D721Med (cell line): ENCODE measurements around the gene ANKRD44.

Source experiments
- DNase-seq: peaks from one replicate; pipeline ENCODE4 v3.0.0; 2011; ENCODE audit warnings: low spot score; ENCODE audit not compliant: insufficient read length
- FAIRE-seq: peaks from 2 replicates; lab custom pipeline; 2011; peaks lifted over from hg19 to GRCh38; lab: Jason Lieb, UNC
- TF ChIP-seq, protein P1 (sequence below): IDR thresholded peaks from 2 replicates; pipeline ENCODE4 v1.5.1; 2012; ENCODE audit warnings: mild to moderate bottlenecking, control low read depth; ENCODE audit not compliant: insufficient read depth; ENCODE audit errors: missing control alignments

Gene ANKRD44

DNA sequence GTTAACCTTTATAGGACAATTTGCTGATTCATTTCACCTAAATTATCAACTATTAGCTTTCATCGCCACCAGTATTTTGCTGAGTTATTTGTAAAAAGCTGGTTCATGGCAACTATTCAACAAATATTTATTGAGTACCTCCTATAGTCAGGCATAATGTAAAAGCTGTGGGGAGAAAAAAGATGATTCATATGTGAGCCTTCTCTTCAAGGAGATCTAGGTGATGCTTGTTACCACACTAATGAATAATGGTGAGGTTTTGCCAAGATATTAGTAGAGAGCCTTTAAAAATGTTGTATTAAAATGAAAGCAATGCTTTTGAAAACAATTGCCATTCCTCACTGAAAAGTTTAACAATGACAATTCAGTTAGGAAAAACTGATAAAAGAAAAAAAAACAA, 187.8 kb downstream of the ANKRD44 start:
- TF ChIP-seq, protein P1, sequence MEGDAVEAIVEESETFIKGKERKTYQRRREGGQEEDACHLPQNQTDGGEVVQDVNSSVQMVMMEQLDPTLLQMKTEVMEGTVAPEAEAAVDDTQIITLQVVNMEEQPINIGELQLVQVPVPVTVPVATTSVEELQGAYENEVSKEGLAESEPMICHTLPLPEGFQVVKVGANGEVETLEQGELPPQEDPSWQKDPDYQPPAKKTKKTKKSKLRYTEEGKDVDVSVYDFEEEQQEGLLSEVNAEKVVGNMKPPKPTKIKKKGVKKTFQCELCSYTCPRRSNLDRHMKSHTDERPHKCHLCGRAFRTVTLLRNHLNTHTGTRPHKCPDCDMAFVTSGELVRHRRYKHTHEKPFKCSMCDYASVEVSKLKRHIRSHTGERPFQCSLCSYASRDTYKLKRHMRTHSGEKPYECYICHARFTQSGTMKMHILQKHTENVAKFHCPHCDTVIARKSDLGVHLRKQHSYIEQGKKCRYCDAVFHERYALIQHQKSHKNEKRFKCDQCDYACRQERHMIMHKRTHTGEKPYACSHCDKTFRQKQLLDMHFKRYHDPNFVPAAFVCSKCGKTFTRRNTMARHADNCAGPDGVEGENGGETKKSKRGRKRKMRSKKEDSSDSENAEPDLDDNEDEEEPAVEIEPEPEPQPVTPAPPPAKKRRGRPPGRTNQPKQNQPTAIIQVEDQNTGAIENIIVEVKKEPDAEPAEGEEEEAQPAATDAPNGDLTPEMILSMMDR = no peak

DNA sequence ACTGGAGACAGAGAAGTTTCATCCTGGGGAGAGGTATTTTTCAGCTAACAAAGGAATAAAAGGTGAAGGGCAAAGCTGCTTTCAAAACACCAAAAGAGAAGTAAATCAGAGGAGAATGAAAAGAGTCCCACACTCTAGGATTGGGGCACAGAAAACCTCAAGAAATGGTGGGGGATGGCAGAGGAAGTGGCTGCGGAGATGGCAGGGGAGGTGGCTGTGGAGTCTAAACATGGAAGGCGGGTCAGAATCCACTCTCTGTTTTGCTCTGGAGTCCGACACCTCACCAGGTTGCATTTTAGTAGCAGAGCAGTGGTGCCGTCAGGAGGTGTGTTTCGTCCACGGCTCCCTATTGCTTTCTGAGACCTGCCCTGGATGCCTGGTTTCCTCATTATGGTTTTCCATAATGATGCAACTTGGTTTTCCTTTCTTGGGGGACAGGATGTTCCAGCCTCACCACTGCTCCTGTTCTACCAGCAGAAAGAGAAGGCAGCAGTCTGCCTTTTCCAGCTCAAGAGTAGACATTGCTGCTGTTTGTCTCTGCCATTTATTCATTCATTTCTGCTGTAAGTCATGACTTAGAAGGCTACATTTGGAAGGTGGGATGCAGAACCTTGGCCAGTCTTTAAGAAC, 188.7 kb downstream of the ANKRD44 start:
- DNase-seq (no peak), FAIRE-seq (no peak)
- TF ChIP-seq, protein P1 = no peak

More for the DNA sequence above, 187.8 kb downstream of the ANKRD44 start:
- DNase-seq (no peak), FAIRE-seq (no peak)

DNA sequence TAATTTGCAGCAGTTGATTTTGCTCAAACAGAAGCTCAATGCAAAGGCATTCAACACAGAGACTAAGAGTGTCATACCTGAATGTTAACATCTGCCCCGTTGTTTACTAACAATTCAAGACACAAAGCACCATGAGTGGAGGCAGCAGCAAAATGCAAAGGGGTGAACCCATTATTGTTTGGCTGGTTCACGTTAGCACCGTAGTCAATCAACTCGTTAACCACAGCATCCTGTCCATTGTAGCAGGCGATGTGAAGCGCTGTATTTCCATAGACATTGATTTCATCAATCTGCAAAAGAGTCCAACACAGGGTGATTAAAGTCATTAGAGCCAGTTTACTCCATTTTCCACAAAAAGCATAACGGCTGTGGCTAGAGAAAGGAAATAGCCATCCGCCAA, 189.3 kb downstream of the ANKRD44 start:
- no peak for FAIRE-seq
- DNase-seq = no peak
- TF ChIP-seq, protein P1 = no peak

DNA sequence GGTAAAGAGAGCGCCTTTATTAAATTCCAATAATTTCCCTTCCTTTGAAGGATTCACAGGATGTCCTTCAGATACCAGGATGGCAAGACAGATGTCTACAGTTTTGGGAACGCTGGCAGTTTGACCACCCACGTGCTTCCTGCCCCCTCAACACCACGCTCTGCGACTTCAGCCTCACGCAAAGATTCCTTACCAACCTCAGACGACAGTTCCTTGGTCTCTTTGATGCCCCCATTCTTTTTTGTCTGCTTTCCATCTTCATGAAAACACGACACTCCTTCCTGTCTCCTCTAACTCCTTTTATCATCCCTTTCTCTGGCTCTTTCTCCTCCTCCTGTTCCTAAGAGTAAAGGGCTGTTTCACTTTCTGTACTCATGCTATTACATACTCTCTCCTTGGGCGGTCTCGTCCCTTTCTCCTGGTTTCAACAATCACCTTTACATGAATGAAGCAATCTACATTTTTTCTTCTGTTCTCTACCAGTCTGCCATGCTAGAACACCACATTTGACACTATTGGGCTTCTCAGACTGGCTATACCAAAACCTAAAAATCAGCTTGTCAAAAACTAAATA, 194.2 kb downstream of the ANKRD44 start:
- no peak for DNase-seq
- TF ChIP-seq, protein P1 = no peak
- no peak for FAIRE-seq

DNA sequence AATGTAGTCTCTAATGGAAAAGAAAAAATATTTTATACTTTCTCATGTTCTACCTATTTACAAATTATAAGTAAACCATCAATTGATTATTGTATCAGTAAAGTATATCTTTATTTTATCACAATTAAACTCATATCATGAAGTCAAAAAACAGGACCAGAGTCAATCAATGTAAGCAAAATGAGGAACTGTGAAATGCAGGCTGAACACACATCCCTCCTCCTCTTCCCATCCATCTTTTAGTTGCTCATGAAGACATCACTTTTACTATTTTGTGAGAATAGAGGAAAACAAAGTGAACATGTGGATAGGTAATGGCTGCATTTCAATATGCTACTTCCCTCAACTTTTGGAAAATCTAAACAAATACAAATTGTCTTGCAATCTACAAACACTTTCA, 195.3 kb downstream of the ANKRD44 start:
- no peak for FAIRE-seq
- no peak for DNase-seq

DNA sequence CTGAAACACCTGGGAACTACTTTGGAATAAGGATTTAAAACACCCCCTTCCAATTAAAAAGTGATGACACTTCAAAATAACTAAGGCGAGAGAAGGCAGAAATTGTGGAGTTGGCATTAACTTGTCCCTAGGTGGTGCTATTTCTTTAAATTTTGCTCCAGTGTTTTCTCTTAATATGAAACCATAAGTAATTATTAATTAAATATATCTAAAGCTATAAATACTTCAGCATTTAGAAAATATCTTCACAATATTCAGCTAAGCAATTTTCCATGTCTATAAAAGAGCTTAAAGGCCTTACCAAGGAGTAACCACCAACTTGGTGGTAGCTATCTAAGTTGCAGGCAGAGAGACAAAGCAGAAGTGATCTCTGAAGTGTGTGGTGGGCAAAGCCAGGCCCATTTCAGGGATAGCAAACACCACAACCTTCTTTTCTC, 197.3 kb downstream of the ANKRD44 start:
- no peak for FAIRE-seq

More for the DNA sequence above, 195.3 kb downstream of the ANKRD44 start:
- TF ChIP-seq, protein P1 = no peak

More for the DNA sequence above, 197.3 kb downstream of the ANKRD44 start:
- no peak for DNase-seq
- TF ChIP-seq, protein P1 = peak; percentile 67
